HG03159 (cell line): Measurements from ENCODE around the gene IL17RA.
"Not testable (repeated sequence)": the region's sequence is repeated elsewhere in the genome, so short reads cannot be mapped to it uniquely, and the experiment has no call there.

Experiments
- ATAC-seq: cut with Tn5 transposase; IDR thresholded peaks from one replicate; pipeline ENCODE4 v1.9.1; 2021; ENCODE audit warnings: mild to moderate bottlenecking, moderate library complexity; ENCODE audit not compliant: unreplicated experiment

IL17RA gene

DNA sequence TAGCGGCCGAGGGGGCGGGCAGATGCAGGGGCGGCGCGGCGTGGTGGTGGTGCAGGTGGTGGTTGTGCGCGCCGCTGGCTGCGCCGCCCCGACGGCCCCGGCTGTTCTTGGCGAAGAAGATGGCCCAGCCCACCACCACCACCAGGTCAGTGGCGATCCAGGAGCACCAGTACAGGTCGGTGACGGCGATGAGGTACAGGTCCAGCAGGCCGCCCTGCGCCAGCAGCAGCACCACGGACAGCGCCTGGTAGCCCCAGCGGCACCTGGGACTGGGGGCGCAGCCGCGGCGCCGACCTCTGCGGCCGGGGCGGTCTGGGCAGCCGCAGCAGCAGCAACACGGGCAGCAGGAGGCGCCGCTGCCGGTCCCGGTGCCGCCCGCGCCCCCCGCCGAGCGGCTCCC is 35.5 kb downstream of the IL17RA start:
- no peak for ATAC-seq

DNA sequence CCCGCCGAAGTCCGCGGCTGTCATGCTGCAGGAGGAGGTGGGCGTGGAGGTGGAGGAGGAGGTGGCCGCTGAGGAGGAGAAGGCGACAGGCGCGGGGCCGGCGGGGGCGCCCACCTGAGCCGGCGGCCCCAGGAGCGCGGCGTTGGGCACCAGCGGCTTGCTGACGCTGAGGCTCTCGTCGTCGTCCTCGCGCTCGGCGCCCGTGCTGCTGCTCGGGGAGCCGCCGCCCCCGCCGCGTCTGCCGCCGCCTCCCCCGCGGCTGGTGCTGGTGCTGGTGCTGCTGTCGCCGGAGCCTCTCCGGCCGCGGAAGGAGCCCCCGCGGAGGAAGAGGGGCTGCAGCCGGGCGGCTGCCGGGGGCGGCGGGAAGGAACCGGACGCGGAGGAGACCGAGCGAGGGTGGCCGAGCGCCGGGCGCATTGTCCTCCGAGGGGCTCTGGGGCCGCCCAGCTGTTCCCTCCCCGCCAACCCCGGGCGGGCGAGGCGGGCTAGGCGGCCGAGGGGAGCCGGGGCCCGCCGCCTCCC is 36.0 kb downstream of the IL17RA start:
- ATAC-seq: no peak

DNA sequence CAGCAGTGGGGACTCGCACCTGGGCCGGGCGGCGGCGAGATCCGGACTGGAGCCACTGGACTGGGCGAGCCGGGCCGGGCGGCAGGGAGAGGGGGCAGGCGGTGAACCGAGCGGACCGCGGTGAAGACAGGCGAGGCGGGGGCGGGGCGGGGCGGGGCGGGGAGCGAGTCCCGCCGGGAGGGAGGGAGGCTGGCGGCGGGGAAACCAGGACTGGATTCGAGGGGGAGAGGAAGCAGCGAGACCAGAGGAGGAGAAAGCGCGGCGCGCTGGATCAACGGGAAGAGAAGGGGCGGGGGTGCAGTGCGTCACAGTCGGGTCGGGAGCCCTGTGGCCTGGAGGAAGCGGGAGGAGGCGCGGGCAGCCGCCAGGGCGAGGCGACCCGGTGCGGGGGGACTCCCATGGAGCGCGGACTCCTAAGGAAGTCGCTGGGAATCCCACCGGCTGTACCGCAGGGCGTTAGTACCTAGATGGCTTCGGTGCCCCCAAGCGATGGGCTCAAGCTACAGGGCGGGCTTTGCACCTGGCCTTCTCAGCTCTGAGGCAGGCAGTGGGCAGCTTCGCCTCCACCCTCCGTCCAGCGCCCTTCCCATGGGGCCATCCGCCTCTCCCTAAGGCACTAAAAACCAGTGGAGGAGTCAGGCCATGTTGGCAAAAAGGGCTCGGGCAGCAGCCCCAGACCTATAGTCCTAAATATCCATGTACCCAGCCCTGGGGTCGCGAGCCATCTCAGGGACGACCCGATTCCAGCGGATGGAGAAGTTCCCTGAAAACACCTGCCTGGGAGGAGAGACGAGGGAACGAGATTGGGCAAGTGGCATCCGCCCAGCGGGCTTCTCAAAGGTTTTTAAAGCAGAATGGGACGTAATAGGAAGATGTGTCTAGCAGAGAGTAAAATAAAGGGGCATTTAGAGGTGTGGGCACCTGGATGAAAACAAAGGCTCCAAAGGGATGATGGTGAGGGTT is 36.7 kb downstream of the IL17RA start, which contains the start of gene TMEM121B:
Gene TMEM121B (minus strand): TSS at position 128 of the 963 bp plus-strand sequence. CDS start 233 bp downstream, outside the sequence.
- ATAC-seq: no peak

DNA sequence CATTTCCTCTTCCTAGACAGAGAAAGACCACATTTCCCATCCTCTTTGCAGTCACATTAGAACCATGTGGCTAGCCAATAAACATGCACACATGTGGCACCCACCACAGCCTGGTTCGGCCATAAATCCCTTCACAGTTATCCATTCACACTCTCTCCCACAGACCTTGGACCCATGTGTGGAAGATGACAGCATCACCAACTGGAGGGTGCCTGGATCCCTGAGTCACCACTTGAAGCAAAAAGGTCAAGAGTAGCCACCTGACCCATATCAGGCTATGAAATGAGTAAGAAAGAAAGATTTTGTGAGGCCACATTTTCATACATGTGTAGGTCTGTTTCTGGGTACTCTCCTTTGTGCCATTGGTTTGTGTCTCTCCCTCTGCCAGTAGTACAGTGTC is 45.4 kb downstream of the IL17RA start:
- no peak for ATAC-seq

DNA sequence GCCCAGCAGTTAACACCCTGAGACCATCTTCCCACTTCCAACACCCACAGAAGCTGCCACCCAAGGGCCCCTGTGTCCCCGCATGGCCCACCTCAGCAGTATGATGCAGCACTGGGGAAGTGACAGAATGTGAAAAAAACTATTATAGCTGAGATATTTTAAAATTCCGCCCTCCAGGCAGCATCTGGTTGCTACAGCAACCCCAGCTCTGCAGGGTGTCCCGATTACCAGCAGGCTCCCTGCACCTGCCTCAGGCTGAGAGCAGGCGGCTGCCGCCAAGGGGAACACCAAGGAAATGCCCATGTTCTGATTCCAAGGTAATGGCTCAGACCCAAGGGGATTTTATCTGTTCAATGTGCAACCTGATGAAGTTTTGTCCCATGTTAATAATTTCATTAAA is 46.9 kb downstream of the IL17RA start:
- ATAC-seq: no peak

DNA sequence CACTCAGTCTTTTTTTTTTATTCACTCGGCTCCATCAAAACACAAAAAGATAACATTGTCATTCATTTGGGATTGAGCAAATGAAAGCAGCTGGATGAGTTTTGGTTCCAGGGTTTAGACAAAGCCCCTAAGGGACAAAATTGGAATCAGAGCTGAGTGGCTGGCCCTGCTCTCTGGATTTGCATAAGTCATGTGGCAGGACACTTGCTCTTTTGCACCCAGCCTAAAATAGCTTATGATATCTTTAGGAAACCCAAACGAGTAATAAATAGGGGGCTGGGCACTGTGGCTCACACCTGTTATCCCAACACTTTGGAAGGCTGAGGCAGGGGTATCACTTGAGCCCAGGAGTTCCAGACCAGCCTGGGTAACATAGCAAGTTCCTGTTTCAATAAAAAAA is 47.3 kb downstream of the IL17RA start:
- ATAC-seq: no peak

DNA sequence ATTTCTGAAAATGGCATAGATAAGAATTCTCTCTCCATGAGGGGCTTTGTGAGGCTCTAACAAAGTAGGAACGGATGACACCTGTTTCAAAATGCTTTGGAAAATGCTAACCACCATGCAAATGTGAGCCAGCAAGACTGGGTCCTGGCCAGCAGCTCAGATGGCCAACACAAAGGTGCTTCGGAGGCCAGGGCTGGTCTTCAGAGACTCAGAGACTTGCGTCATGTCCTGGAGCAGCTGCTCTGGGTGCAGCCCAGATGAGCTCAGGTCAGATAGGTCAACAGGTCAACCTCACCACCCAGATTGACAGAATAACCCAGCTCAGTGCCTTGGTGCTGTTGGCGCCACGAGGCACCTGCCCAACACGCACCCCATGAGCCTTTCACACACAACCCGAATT is 48.3 kb downstream of the IL17RA start:
- no peak for ATAC-seq

DNA sequence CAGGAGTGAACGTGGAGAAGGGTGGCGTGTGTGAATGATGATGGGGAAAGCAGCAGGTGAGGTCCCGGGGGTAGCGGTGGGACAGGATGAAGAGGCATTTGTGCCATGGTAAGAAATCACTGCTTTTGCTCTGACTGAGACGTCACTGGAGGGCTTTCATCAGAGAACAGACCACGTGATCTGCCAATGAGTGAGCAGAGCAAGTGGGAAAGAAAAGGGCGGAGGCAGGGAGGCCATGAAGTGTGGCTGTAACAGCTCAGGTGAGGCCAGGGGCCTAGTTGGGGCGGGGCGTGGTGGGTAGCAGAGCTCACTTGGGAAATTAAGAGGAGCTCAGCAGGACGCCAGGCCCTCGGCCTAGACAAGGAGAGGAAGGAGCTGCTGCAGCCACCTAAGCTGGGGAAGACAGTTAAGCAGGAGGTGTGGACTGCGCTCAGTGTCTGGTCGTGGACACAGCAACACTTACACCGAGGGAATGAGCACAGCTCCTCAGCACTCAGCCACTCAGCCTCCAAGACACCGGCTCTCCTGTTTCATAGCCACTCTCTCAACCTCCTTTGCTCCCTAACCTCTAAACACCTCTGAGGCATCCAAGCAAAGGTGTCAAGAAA is 50.5 kb downstream of the IL17RA start:
- ATAC-seq: no peak

DNA sequence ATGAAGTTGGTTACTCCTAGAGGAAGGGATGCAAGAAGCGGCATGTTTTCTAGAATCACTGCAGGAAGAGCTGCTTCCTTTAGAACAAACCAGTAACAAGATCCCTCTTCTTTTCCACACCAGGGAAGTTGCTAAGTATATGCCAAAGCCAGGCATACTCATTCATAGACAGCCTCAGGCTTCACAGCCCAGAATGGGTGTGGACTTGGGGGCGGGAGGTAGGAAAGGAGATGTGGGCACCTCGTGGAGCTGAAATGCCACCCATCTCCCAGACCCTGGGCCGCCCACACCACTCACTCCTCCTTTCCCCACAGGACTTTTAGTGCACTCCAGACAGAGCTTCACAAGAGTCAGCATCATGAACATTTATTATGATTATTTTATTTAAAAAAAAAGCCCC is 52.4 kb downstream of the IL17RA start:
- ATAC-seq: no peak

DNA sequence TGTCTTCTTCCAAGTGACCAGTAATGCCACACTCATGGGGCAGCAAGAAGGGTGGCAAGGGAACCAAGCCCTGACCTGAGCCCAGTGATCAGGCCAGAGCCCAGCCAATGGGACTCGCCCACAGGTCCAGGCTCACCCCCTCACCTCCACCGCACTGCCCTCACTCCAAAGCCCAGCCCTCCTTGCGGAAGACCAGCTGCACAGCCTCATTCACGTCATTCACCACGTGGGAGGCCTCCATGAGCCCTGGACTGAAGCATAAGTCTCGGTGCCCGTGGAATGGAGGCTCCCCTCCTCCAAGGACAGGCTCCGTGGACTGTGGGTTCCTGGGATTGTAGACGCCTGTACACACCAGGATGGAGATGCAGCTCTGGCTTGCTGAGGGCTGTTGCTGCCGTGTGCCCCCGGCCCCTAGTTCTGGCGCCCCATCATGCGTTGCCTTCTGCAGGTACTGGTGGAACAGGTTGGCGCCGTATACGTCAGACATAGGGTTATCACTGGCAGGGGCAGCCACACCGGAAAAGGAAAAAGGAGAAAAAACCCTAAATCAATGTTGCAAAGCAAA is 53.1 kb downstream of the IL17RA start:
- no peak for ATAC-seq

DNA sequence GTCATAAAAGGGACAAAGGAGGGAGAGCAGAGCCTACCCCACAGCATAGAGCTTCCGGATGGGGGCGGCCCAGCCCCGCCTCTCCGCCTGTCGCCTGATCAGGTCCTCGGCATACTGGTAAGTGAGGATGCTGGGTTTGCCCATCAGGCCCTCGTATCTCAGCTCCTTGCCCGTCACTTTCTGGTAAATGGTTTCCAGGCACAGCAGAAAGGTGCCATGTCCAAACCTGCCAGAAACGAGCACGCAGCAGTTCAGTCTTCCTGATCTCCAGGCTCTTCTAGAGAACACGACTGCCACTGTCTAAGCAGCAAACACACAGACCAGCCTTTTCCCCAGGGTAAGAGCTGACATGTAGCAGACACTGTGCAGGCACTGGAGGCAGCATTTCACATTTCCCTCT is 53.7 kb downstream of the IL17RA start:
- no peak for ATAC-seq

DNA sequence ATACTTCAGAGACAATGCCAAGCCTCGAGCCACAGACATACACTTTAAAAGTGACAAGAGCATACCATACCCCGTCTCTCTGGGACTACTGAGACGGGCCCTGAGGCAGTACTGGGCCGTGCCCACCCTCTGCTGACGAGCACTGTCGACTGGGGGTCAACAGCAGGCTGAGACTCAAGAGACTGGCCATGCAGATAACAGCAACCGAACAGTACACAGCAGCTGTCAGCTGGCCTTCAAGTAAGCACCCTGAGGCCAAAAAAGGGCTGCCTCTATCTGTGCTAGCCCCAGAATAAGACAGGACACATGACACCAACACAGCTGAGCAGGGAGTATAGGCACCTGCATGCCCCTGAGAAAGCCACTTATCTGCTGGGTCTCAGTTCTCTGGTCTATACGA is 55.2 kb downstream of the IL17RA start:
- ATAC-seq: no peak

DNA sequence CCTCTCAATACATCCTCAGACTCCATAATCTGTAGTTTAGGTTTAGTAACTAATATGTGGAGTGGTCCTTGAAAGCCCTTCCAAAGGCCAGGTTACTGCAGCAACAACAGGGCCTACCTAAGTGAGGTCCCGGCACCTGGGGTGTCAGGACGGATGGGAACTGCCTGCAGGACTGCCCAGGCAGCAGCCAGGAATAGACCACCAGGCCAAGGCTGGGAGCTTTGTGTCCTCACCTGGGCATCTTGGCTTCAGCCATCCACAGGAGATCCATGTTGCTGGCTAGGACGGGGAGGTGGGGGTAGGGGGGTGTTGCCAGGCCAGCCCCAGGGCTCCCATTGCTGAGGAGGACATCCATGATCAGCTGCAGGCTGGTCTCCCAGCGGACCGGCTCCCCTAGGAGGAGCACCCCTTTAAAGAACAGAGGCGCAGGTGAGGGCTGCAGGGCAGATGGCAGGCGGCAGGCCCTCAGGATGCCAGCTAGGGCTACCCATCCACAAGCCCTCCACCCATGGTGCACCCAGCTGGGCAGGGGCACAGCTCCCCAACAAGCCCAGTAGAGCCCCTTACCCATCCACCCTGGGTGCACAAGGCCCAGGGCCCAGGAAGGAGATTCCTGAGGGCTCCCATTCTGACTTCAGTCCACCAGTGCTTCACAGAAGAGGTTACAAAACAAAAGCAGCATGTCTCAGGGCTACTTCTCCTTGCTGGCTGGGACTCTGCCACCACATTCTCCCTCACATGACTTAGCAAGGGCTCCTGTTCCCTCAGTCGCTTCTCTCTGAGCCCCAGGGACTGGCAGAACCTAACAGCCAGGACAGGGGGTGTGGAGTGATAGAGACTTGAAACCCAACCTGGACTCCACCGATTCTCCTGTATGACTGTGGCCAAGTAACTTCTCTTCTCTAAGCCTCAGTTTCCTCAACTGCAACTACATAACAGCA is 56.3 kb downstream of the IL17RA start:
- ATAC-seq: no peak

DNA sequence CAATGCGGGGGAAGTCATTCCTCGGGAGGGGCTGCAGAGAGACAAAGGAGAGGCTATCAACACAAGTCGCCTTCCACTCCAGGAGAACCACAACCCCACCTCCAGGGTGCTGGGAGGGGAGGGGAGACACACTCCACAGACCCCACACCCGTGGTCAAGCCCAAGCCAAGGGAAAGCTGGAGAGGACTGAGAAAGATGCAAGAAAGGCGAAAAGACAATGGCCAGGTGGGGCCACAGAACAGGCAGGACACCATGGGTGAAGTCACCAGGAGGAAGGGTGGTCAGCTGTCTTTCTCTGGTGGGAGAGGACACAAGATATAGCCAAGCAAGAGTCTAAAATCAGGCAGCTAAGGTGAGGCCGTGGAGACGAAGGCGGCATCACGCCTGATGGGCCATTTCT is 58.3 kb downstream of the IL17RA start:
- no peak for ATAC-seq

DNA sequence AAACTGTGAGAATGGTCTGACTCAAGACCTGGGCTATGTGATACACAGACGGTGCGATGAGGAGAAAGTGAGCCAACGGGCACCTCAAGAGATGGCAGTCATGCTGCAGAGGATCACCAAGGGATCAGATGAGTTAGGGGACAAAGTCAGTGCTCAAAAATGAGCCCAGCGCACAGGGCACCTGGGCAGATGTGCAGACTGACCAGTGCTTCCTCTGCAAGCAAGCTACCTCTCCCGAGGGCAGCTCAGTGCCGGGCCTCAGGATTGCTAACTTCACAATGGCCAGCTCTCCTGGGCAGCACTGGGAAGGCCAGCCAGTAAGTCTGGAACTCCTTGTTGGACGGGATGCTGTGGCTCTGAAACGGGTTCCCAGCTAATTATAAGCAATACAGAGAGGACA is 59.0 kb downstream of the IL17RA start:
- ATAC-seq: no peak

DNA sequence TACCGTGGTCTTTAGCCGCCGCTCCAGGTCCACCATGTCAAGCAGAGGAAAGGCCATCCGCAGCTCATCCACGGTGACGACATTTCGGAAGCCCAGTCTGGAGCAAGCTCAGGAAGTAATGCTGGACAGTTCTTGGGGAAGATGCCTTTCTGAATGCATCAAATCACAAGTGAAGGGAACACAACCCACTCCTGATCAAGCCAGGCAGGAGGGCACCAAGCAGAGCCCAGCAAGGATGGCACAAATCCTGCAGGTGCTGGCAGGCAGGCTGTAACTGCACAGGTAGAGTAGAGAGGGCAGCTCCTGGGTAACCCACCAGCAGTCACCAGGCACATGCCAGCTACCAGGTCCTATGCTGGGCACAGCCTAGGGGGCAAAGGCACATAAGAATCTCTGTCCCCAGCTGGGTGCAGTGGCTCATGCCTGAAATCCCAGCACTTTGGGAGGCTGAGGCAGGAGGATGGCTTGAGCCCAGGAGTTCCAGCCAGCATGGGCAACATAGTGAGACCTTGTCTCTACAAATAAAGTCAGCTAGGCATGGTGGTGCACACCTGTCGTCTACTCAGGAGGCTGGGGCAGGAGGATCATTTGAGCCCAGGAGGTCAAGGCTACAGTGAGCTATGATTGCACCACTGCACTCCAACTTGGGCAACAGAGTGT is 60.4 kb downstream of the IL17RA start:
- no peak for ATAC-seq

DNA sequence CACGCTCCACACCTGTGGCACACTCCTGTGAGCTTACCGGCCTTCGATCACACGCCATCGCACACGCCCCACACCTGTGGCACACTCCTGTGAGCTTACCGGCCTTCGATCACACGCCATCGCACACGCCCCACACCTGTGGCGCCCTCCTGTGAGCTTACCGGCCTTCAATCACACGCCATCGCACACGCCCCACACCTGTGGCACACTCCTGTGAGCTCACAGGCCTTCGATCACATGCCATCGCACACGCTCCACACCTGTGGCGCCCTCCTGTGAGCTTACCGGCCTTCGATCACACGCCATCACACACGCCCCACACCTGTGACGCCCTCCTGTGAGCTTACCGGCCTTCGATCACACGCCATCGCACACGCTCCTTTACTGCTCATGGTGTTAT is 62.7 kb downstream of the IL17RA start:
- ATAC-seq: not testable (repeated sequence)

DNA sequence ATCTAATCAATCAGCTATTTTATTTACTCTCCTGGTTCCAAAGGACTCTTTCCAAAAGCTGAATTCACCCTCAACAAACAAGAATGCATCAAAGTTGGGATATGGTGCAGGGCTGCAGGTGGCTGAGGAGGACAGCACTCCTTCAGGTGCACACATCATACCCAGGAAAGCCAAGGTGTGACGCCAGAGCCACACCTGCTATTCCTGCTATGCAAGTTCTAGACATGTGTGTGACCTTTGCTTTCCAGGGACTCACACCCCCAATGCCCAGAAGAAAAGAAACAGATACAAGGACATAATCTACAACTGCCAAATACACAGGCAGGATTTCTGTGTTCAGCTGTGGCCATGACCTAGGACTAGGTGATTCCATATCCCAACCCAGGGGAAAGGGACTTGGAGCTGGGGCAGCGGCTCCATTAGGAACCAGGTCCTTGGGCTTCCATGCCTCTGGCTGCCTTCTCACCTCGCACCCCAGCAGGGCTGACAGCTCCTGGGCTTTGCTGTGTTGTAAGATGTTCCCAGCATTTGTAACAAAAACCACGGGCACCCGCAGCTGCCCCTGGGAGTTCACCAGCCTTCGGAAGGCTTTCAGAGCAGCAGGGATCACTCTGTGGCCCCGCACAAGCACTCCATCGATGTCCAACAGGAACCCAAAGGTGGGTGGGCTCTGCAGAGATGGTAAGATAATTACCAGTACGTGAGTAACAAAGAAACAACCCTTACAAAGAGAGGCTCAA is 64.4 kb downstream of the IL17RA start:
- no peak for ATAC-seq

DNA sequence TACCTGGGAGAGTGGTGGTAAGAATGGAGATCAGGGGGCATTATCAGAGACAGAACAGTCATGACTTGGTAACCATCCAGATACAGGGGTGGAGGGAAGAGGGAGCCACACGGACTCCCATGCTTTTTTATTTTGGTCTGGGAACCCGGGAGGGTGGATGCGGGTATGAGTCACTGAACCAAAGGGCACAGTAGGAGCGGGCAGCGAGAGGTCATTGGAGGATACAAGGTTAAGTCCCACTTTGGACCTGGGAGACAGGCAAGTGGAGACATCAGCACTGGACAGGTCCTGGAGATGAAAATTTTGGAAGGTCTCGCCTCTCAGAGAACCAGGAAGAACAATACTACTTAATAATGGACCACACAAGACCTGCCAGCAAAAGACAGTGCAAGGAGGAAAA is 67.5 kb downstream of the IL17RA start:
- ATAC-seq: no peak
